Measurements from ENCODE around the gene SCAF4. TPM values are rescaled to one million over a fixed set of nuclear protein-coding genes. Genes with fewer than 3 reads are reported as not detected.
"Not testable (repeated sequence)": the region's sequence is repeated elsewhere in the genome, so short reads cannot be mapped to it uniquely, and the experiment has no call there.

Gene SCAF4
- total and polyA plus RNA-seq, 10 donors, result 10.1 to 48.4 (median 34.1) TPM

DNA sequence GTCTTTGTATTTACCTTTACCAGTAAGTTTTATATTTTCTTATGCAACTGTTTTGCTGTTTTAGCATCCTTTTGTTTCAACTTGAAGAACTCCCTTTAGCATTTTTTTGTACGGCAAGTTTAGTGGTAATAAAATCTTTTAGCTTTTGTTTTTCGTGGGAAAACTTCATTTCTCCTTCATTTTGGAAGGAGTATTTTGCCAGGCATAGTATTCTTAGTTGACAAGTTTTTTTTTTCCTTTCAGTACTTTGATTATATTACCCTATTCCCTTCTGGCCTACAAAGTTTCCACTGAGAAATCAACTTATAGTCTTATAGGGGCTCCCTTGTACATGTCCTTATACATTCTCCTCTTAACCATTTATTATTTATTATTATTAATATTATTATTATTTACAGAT, 95.0 kb downstream of the SCAF4 start:
- WGBS, 5 donors, result 76 to 92% (median 79%) methylated on average over 2 of the region's 2 CpGs
- no peak for DNase-seq
- Histone ChIP-seq H3K27ac (no peak overlapping the region), H3K9me3 (peaks cover 0 to 20% (median 12%) of the 10 kb centered on the region in 8 donors), H3K4me3 (no peak overlapping the region), H3K27me3 (replicated peaks in 1 of 7) (no peaks in the 10 kb centered on the region), H3K4me1 (no peaks in the 10 kb centered on the region), H3K36me3 (no peaks in the 10 kb centered on the region)
- intact Hi-C loops (cut with DNase I; ENCODE audit: low total_unique reads), result no loop called here
- TF ChIP-seq, protein P1, sequence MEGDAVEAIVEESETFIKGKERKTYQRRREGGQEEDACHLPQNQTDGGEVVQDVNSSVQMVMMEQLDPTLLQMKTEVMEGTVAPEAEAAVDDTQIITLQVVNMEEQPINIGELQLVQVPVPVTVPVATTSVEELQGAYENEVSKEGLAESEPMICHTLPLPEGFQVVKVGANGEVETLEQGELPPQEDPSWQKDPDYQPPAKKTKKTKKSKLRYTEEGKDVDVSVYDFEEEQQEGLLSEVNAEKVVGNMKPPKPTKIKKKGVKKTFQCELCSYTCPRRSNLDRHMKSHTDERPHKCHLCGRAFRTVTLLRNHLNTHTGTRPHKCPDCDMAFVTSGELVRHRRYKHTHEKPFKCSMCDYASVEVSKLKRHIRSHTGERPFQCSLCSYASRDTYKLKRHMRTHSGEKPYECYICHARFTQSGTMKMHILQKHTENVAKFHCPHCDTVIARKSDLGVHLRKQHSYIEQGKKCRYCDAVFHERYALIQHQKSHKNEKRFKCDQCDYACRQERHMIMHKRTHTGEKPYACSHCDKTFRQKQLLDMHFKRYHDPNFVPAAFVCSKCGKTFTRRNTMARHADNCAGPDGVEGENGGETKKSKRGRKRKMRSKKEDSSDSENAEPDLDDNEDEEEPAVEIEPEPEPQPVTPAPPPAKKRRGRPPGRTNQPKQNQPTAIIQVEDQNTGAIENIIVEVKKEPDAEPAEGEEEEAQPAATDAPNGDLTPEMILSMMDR (IDR thresholded peaks at IDR 0.05 in 8 of 11, conservative IDR thresholded peaks at IDR 0.05 in 3 of 11), result no peak
- TF ChIP-seq POLR2AphosphoS5 (IDR thresholded peaks at IDR 0.05) (no peak), POLR2A (IDR thresholded peaks at IDR 0.05) (no peak)

GRCh38 chr21:31634993-31635392, 96.9 kb downstream of the SCAF4 start:
- no peaks in the 10 kb centered on the region for H3K4me1 ChIP-seq
- intact Hi-C loops (cut with DNase I; ENCODE audit: low total_unique reads), result no loop called here
- H3K27ac ChIP-seq, result no peak overlapping the region
- H3K36me3 ChIP-seq, result no peaks in the 10 kb centered on the region
- no peaks in the 10 kb centered on the region for H3K27me3 ChIP-seq (replicated peaks in 1 of 7)
- H3K9me3 ChIP-seq, result peaks cover 0 to 20% (median 12%) of the 10 kb centered on the region in 8 donors
- no peak for DNase-seq
- TF ChIP-seq, protein P1 (IDR thresholded peaks at IDR 0.05 in 8 of 11, conservative IDR thresholded peaks at IDR 0.05 in 3 of 11), result no peak
- TF ChIP-seq POLR2AphosphoS5 (IDR thresholded peaks at IDR 0.05), result no peak
- no peak for TF ChIP-seq POLR2A (IDR thresholded peaks at IDR 0.05)
- H3K4me3 ChIP-seq, result no peak overlapping the region
- 81 to 99% (median 90%) methylated on average over 3 of the region's 3 CpGs for WGBS, 5 donors

DNA sequence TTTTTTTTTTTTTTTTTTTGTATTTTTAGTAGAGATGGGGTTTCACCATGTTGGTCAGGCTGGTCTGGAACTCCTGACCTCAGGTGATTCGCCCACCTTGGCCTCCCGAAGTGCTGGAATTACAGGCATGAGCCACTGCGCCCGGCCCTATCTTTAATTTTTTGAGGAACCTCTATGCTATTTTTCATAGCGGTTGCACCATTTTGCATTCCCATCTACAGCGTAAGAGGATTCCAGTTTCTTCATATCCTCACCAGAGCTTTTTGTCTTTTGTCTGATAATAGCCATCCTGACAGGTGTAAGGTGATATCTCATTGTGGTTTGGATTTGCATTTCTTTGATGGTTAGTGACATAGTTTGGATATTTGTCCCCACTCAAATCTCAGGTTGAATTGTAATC, 100.0 kb downstream of the SCAF4 start:
- DNase-seq; H3K9me3 ChIP-seq; H3K27me3 ChIP-seq (replicated peaks in 1 of 7); H3K36me3 ChIP-seq; H3K4me3 ChIP-seq; intact Hi-C loops (cut with DNase I; ENCODE audit: low total_unique reads); H3K27ac ChIP-seq; H3K4me1 ChIP-seq: not testable (repeated sequence)
- WGBS, 5 donors, result 95 to 98% (median 97%) methylated on average over 6 of the region's 6 CpGs

GRCh38 chr21:31629972-31630711, 101.8 kb downstream of the SCAF4 start:
- no peaks in the 10 kb centered on the region for H3K36me3 ChIP-seq
- intact Hi-C loops (cut with DNase I; ENCODE audit: low total_unique reads), result no loop called here
- no peak for DNase-seq
- no peak for TF ChIP-seq POLR2AphosphoS5 (IDR thresholded peaks at IDR 0.05)
- no peaks in the 10 kb centered on the region for H3K27me3 ChIP-seq (replicated peaks in 1 of 7)
- no peak overlapping the region for H3K27ac ChIP-seq
- no peaks in the 10 kb centered on the region for H3K9me3 ChIP-seq
- no peaks in the 10 kb centered on the region for H3K4me1 ChIP-seq
- no peak overlapping the region for H3K4me3 ChIP-seq
- 78 to 90% (median 83%) methylated on average over 8 of the region's 8 CpGs for WGBS, 5 donors

GRCh38 chr21:31624961-31625491, 106.9 kb downstream of the SCAF4 start:
- Histone ChIP-seq H3K4me1 (no peaks in the 10 kb centered on the region), H3K9me3 (no peaks in the 10 kb centered on the region), H3K27me3 (replicated peaks in 1 of 7) (no peaks in the 10 kb centered on the region), H3K4me3 (no peak overlapping the region), H3K27ac (no peak overlapping the region), H3K36me3 (no peaks in the 10 kb centered on the region)
- TF ChIP-seq POLR2AphosphoS5 (IDR thresholded peaks at IDR 0.05), result peak in 1 of 3 donors; percentile 15
- no peak for TF ChIP-seq POLR2A (IDR thresholded peaks at IDR 0.05)
- intact Hi-C loops (cut with DNase I; ENCODE audit: low total_unique reads), result no loop called here
- DNase-seq, result no peak
- WGBS, 5 donors, result 83 to 90% (median 86%) methylated on average over 9 to 11 of the region's 11 CpGs
